Measurements from ENCODE around the gene ZNF559. TPM values are rescaled to one million over a fixed set of nuclear protein-coding genes. Genes with fewer than 3 reads are reported as not detected.

The ZNF559 gene
- total RNA-seq, 1 experiment from 2014 or later: 15.1 TPM

DNA sequence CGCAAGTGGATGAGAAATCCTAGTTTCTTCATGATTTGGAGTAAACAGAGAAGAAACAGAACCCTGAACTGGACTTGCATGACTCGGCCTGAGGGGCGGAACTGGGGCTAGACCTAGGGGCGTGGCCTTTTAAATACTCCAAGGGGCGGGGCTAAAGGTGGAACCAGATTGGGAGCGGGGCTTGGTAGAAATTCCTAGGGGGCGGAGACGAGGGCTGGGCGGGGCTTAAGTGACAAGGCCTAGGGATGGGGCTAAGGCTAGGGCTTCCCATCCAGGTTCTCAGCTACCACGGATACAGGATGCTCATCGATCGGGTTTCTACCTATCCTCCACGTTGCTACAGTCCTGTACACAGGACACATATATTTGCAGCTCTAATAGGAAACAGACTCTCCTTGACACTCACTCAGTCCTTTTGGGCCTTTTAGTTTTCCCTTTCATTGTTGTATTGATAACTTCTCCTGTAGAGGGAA, 14.0 kb upstream of the ZNF559 start (continued):
- TF ChIP-seq GRHL2 (CRISPR knock-in tag; IDR thresholded peaks at IDR 0.05; ENCODE audit: insufficient replicate concordance, severe bottlenecking): no peak

DNA sequence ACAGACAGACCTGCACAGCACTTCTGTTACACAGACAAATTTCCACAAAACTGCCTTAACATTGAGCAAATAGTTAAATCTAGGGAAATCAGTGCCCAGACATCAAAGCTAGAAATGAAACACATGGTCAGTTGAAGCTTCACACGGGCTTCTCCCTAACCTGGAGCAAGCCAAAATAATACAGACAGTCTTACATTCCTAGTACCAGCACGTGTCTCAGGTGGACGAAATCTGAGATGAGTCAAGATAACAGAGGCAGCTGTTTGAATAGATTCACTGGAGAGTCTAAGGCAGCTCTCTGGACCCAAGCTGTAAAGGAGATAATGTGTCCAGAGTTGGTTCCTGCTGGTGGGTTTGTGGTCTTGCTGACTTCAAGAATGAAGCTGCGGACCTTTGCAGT, 10.2 kb upstream of the ZNF559 start:
- H3K4me1 Mint-ChIP-seq: no peaks in the 10 kb centered on the region
- peaks cover 31% of the 10 kb centered on the region for H3K27me3 Mint-ChIP-seq (ENCODE audit: low read depth)
- DNase-seq (ENCODE audit: low spot score): no peak
- ChIA-PET POLR2A (no interaction called here), CTCF (no interaction called here)
- no peak for ATAC-seq
- no peak overlapping the region for H3K27ac Mint-ChIP-seq
- no peak for TF ChIP-seq PRRX2 (CRISPR knock-in tag; IDR thresholded peaks at IDR 0.05)
- TF ChIP-seq, protein P1, sequence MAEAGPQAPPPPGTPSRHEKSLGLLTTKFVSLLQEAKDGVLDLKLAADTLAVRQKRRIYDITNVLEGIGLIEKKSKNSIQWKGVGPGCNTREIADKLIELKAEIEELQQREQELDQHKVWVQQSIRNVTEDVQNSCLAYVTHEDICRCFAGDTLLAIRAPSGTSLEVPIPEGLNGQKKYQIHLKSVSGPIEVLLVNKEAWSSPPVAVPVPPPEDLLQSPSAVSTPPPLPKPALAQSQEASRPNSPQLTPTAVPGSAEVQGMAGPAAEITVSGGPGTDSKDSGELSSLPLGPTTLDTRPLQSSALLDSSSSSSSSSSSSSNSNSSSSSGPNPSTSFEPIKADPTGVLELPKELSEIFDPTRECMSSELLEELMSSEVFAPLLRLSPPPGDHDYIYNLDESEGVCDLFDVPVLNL (CRISPR knock-in tag; IDR thresholded peaks at IDR 0.05; ENCODE audit: borderline replicate concordance, low read depth): no peak
- TF ChIP-seq, protein P2, sequence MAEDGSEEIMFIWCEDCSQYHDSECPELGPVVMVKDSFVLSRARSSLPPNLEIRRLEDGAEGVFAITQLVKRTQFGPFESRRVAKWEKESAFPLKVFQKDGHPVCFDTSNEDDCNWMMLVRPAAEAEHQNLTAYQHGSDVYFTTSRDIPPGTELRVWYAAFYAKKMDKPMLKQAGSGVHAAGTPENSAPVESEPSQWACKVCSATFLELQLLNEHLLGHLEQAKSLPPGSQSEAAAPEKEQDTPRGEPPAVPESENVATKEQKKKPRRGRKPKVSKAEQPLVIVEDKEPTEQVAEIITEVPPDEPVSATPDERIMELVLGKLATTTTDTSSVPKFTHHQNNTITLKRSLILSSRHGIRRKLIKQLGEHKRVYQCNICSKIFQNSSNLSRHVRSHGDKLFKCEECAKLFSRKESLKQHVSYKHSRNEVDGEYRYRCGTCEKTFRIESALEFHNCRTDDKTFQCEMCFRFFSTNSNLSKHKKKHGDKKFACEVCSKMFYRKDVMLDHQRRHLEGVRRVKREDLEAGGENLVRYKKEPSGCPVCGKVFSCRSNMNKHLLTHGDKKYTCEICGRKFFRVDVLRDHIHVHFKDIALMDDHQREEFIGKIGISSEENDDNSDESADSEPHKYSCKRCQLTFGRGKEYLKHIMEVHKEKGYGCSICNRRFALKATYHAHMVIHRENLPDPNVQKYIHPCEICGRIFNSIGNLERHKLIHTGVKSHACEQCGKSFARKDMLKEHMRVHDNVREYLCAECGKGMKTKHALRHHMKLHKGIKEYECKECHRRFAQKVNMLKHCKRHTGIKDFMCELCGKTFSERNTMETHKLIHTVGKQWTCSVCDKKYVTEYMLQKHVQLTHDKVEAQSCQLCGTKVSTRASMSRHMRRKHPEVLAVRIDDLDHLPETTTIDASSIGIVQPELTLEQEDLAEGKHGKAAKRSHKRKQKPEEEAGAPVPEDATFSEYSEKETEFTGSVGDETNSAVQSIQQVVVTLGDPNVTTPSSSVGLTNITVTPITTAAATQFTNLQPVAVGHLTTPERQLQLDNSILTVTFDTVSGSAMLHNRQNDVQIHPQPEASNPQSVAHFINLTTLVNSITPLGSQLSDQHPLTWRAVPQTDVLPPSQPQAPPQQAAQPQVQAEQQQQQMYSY (CRISPR knock-in tag; IDR thresholded peaks at IDR 0.05): no peak
- TF ChIP-seq FOXK1 (CRISPR knock-in tag; IDR thresholded peaks at IDR 0.05): no peak
- TF ChIP-seq, protein P3, sequence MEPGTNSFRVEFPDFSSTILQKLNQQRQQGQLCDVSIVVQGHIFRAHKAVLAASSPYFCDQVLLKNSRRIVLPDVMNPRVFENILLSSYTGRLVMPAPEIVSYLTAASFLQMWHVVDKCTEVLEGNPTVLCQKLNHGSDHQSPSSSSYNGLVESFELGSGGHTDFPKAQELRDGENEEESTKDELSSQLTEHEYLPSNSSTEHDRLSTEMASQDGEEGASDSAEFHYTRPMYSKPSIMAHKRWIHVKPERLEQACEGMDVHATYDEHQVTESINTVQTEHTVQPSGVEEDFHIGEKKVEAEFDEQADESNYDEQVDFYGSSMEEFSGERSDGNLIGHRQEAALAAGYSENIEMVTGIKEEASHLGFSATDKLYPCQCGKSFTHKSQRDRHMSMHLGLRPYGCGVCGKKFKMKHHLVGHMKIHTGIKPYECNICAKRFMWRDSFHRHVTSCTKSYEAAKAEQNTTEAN (CRISPR knock-in tag; IDR thresholded peaks at IDR 0.05): no peak
- TF ChIP-seq ATF6 (CRISPR knock-in tag; IDR thresholded peaks at IDR 0.05): no peak
- no peak for TF ChIP-seq ZNF219 (CRISPR knock-in tag; IDR thresholded peaks at IDR 0.05; ENCODE audit: borderline replicate concordance)
- no peak for TF ChIP-seq HMGXB4 (CRISPR knock-in tag; IDR thresholded peaks at IDR 0.05)
- TF ChIP-seq AFF4 (CRISPR knock-in tag; IDR thresholded peaks at IDR 0.05; ENCODE audit: borderline replicate concordance): no peak
- no peak for TF ChIP-seq ZNF317 (CRISPR knock-in tag; IDR thresholded peaks at IDR 0.05; ENCODE audit: borderline replicate concordance, low read depth)
- no peak for TF ChIP-seq ZNF396 (CRISPR knock-in tag; IDR thresholded peaks at IDR 0.05; ENCODE audit: borderline replicate concordance)
- no peak for TF ChIP-seq ZNF232 (CRISPR knock-in tag; IDR thresholded peaks at IDR 0.05)
- TF ChIP-seq EMX1 (CRISPR knock-in tag; IDR thresholded peaks at IDR 0.05): no peak
- no peak for TF ChIP-seq PREB (CRISPR knock-in tag; IDR thresholded peaks at IDR 0.05; ENCODE audit: borderline replicate concordance)
- peaks cover 63% of the 10 kb centered on the region for H3K9me3 Mint-ChIP-seq
- peaks cover 30% of the 10 kb centered on the region for H3K36me3 Mint-ChIP-seq
- H3K4me3 Mint-ChIP-seq: no peak overlapping the region

Measured in WTC11 (cell line).